Lower lobe of right lung (tissue), 2 donors: ENCODE results near the gene FRMD4A. TPM values are rescaled to one million over a fixed set of nuclear protein-coding genes. Genes with fewer than 3 reads are reported as not detected.
A peak's percentile ranks its signal among the peaks of the same experiment; 100 is the strongest.
"Not testable (repeated sequence)": the region's sequence is repeated elsewhere in the genome, so short reads cannot be mapped to it uniquely, and the experiment has no call there.

ENCODE experiments used
- ATAC-seq, 2 donors: fragments of 200-7000 bp; cut with Tn5 transposase; one replicate each; pipeline ENCODE4 v1.9.1; 2020 to 2022; ENCODE audit warnings: mild to moderate bottlenecking in 2 of 2, moderate library complexity in 2 of 2
- DNase-seq: peaks from one replicate; pipeline ENCODE4 v3.0.0-alpha.2; 2020
- H3K27ac ChIP-seq: fragments of 200-600 bp; one replicate; pipeline ENCODE4 v1.8.0; 2022
- H3K27me3 ChIP-seq: fragments of 200-600 bp; one replicate; pipeline ENCODE4 v1.8.0; 2022; ENCODE audit warnings: low read depth
- H3K36me3 ChIP-seq: fragments of 200-600 bp; one replicate; pipeline ENCODE4 v1.8.0; 2022; ENCODE audit warnings: mild to moderate bottlenecking
- H3K4me1 ChIP-seq: fragments of 200-600 bp; one replicate; pipeline ENCODE4 v1.8.0; 2022
- H3K4me3 ChIP-seq: fragments of 200-600 bp; one replicate; pipeline ENCODE4 v1.8.0; 2022; ENCODE audit warnings: mild to moderate bottlenecking
- H3K9me3 ChIP-seq: fragments of 200-600 bp; one replicate; pipeline ENCODE4 v1.8.0; 2022
- intact Hi-C: fragments of 100-400 bp; cut with DNase I; formaldehyde crosslinking; loops from one replicate; pipeline ENCODE4 v1.11.0; 2022
- total RNA-seq: library from RNA; stranded (reverse); fragmentation: NEBNext Ultra II Directional; extraction: Animal tissue kit (Norgen Biotek cat#: 25700); gene quantifications from one replicate; pipeline ENCODE4 v1.2.1, GENCODE V29; 2021
- TF ChIP-seq, protein P1 (sequence below): fragments of 200-600 bp; IDR thresholded peaks from one replicate; pipeline ENCODE4 v1.8.0; 2022; ENCODE audit warnings: antibody characterized with exemption, mild to moderate bottlenecking
- donor health status: DM: no; HTN: yes; CAD: no; lungs with severe emphysema.

The FRMD4A gene
- total RNA-seq, 1 donor from 2014 or later = 64.8 TPM

DNA sequence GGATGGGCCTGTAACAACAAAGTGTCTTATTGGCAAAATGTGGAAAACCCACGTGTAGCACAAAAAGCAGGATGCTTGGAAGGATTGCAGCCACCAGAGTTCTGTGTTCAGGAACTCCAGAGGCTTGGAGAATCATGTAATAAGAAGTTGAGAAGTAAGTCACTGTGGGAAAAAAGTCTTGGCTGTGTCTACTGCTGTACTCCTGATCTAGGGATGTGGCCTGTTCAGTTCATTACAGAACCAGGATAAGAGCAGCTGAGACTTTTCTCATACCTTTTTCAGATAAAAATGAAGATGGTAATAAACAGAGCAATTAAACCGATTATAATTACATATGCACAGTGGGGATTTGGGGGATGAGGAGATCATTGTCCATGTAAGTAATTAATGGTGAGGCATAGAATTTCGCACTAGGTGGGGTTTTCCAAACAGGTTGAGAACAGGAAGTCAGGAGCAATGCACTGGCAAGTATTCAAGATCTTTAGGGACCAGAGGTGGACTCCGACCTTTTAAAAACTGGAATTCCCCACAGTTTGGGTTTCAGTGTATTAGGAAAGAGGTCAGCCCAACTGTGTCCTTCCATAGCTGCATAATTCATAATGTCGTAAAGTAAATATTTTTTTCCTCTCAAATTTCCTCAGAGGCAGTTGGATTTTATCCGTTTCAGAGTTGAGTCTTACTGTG, 281.7 kb downstream of the FRMD4A start:
- peak in 1 of 2 donors; percentile 48 for ATAC-seq

DNA sequence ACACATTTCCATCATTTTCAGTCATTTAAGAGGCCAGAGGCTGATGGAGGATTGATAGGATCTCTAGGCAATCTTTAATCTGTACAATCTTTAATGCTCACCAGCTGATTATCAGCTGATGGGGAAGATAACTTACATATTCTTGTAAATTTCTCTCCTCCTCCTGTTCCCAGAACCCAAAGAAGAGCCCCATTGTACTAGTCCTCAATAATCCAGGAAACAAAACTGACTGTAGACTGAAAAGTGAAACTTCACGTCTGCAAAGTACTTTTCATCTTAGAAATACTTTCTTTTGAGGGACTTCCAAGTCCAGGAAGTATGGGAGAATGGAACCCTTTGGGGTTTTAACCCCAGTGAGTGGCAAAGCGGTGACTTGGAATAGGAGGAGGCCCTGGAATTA, 283.3 kb downstream of the FRMD4A start:
- ATAC-seq (no peak), DNase-seq (no peak)
- Histone ChIP-seq H3K4me1 (no peaks in the 10 kb centered on the region), H3K36me3 (no peaks in the 10 kb centered on the region), H3K27ac (no peak overlapping the region), H3K4me3 (no peak overlapping the region), H3K9me3 (no peaks in the 10 kb centered on the region), H3K27me3 (no peaks in the 10 kb centered on the region)
- intact Hi-C loops = no loop called here
- TF ChIP-seq, protein P1, sequence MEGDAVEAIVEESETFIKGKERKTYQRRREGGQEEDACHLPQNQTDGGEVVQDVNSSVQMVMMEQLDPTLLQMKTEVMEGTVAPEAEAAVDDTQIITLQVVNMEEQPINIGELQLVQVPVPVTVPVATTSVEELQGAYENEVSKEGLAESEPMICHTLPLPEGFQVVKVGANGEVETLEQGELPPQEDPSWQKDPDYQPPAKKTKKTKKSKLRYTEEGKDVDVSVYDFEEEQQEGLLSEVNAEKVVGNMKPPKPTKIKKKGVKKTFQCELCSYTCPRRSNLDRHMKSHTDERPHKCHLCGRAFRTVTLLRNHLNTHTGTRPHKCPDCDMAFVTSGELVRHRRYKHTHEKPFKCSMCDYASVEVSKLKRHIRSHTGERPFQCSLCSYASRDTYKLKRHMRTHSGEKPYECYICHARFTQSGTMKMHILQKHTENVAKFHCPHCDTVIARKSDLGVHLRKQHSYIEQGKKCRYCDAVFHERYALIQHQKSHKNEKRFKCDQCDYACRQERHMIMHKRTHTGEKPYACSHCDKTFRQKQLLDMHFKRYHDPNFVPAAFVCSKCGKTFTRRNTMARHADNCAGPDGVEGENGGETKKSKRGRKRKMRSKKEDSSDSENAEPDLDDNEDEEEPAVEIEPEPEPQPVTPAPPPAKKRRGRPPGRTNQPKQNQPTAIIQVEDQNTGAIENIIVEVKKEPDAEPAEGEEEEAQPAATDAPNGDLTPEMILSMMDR = no peak

More for the DNA sequence above, 281.7 kb downstream of the FRMD4A start:
- Histone ChIP-seq H3K27ac (no peak overlapping the region), H3K36me3 (no peaks in the 10 kb centered on the region), H3K4me3 (no peak overlapping the region), H3K4me1 (no peaks in the 10 kb centered on the region), H3K27me3 (no peaks in the 10 kb centered on the region), H3K9me3 (no peaks in the 10 kb centered on the region)
- intact Hi-C loops = no loop called here
- TF ChIP-seq, protein P1 = no peak
- DNase-seq = no peak

DNA sequence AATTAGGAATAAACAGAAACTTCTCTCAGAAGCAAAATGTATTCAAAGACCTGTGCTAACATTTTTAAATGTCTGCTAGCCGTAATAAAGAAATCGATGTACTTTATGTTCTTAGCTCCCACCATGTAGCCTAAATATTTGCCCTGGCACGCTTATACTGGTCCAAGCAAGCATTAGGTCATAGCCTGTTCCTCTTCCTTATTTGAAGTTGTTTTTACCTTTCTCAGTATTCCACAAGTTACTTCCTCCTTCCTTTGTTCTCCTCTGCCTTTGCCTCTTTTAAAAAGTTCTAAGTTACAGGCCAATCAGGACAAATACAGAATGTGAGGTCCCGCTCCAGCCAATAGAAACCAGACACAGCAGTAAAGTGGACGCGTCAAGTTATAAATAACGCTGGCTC, 288.7 kb downstream of the FRMD4A start:
- intact Hi-C loops, DNase-seq, H3K27me3 ChIP-seq, H3K9me3 ChIP-seq, H3K4me3 ChIP-seq, H3K27ac ChIP-seq, ATAC-seq, H3K36me3 ChIP-seq: not testable (repeated sequence)
- H3K4me1 ChIP-seq = peaks cover 20% of the 10 kb centered on the region

DNA sequence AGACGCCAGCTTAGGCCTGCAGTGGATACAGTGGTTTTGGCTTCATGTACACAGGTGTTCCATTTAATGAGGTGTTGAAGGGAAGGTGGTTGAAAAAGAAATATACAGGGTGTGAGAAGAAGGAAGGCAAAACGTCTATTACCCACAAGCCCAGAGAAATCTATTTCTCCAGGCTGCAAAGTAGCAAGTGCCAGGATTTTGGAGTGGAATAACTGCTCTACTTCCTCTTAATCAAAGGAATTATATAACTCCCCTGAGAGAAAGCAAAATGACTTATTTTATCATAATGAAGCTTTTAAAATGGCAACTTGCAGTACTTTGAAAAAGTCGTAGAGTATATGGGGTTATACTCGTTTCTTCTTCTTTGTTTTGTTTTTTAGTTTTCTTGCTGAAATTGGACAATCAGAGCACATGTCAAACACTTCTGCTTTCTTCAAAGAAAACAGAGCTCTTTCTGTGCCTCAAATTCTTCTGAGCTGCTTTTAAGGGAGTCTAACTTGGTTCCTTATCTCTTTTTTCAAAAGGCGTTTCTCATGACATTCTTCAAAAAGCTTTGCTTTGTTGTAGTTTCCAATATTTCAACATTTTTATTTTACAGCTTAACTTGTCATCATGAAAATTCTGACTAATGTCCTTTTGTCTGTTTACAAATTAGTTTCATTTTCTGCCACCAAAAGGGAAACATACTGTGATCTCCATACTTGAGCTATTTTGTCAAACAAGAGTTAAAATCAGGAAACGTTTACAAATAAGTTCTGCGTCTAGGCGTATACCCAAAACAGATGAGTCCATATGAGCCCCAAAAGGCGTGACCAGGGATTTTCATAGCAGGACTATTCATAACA, 289.7 kb downstream of the FRMD4A start:
- no peaks in the 10 kb centered on the region for H3K36me3 ChIP-seq
- no peak overlapping the region for H3K4me3 ChIP-seq
- no peaks in the 10 kb centered on the region for H3K9me3 ChIP-seq
- H3K4me1 ChIP-seq = peaks cover 20% of the 10 kb centered on the region
- no peaks in the 10 kb centered on the region for H3K27me3 ChIP-seq
- TF ChIP-seq, protein P1 = no peak
- H3K27ac ChIP-seq = peak overlapping the region; percentile 27
- intact Hi-C loops = no loop called here
- DNase-seq (no peak), ATAC-seq (peak in 1 of 2 donors; percentile 29)

DNA sequence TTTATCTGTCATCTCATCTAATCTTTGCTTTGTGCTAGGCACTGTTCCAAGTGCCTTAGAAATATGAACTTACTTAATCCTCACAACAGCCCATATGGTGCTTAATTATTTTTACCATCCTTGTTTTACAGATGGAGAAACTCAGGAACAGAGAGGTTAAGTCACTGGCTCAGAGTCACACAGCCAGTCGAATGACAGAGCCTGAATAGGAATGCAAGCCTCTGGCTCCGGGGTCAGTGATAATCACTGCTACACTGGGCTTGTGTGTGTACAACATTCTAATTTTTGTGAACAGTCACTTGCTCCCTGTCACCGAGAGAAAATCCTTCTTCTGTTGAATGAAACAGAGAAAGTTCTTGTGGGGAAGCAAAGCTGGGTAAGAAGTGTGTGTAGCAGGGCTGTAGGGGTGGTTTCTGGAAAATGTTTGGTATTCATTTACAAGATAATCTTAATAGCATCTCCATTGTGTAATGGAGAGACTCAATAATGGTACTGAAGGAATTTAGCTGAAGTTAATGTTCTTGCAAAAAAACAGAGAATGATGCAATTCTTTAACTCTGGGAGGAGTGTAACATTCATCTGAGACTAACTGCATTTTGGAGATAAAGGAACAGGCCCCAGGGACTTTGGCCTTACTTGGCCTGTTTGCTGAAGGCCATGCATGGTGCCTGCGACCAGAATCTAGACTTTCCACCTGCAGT, 290.6 kb downstream of the FRMD4A start:
- Histone ChIP-seq H3K9me3 (no peaks in the 10 kb centered on the region), H3K4me3 (no peak overlapping the region), H3K27me3 (no peaks in the 10 kb centered on the region), H3K27ac (peak overlapping the region; percentile 27), H3K4me1 (peaks cover 20% of the 10 kb centered on the region), H3K36me3 (no peaks in the 10 kb centered on the region)
- TF ChIP-seq, protein P1 = no peak
- intact Hi-C loops = no loop called here
- DNase-seq (no peak), ATAC-seq (no peak)
